ENCODE results near the gene NETO1. TPM values are rescaled to one million over a fixed set of nuclear protein-coding genes. Genes with fewer than 3 reads are reported as not detected.

Gene NETO1
- total RNA-seq, 2 experiments from 2014 or later = not detected

DNA sequence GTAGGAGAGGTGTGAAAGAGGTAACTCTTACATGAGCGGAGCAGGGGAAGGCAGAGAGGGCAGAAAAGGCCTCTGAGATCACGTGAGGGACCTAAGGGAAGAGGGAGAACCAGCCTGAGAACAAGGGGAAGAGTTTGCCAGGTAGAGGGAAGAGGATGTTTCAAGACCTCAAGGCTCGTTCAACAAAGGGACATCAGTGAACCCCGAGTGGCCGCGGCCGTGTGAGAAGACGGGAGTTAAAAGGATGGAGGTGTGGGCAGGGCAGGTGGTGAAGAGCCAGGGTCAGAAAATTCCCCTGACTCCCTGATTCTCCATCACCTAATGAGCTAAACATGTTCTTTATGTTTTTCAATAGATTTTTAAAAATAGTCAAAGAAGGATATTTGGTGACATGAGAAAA, 44.4 kb downstream of the NETO1 start:
- TF ChIP-seq, protein P1, sequence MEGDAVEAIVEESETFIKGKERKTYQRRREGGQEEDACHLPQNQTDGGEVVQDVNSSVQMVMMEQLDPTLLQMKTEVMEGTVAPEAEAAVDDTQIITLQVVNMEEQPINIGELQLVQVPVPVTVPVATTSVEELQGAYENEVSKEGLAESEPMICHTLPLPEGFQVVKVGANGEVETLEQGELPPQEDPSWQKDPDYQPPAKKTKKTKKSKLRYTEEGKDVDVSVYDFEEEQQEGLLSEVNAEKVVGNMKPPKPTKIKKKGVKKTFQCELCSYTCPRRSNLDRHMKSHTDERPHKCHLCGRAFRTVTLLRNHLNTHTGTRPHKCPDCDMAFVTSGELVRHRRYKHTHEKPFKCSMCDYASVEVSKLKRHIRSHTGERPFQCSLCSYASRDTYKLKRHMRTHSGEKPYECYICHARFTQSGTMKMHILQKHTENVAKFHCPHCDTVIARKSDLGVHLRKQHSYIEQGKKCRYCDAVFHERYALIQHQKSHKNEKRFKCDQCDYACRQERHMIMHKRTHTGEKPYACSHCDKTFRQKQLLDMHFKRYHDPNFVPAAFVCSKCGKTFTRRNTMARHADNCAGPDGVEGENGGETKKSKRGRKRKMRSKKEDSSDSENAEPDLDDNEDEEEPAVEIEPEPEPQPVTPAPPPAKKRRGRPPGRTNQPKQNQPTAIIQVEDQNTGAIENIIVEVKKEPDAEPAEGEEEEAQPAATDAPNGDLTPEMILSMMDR (conservative IDR thresholded peaks at IDR 0.05; ENCODE audit: low read length) = no peak
- no peak for TF ChIP-seq EZH2phosphoT487 (IDR thresholded peaks at IDR 0.05; ENCODE audit: borderline replicate concordance, low read depth, low read length)
- no peaks in the 10 kb centered on the region for H4K20me1 ChIP-seq (ENCODE audit: insufficient read depth, low read length)
- intact Hi-C loops (cut with micrococcal nuclease; ENCODE audit: unreplicated experiment) = no loop called here
- H3K4me3 ChIP-seq (ENCODE audit: low read depth, low read length, poor library complexity, severe bottlenecking) = no peak overlapping the region
- CTCF ChIA-PET (ENCODE audit: unreplicated experiment) = no interaction called here
- no peaks in the 10 kb centered on the region for H3K36me3 ChIP-seq (ENCODE audit: insufficient read depth, low read length)
- no peaks in the 10 kb centered on the region for H3K79me2 ChIP-seq (ENCODE audit: insufficient read depth, low read depth, low read length)
- H3K9me3 ChIP-seq (ENCODE audit: low read length) = no peaks in the 10 kb centered on the region
- H3K4me1 ChIP-seq (ENCODE audit: insufficient read depth, low read length, poor library complexity, severe bottlenecking) = no peaks in the 10 kb centered on the region
- no peak overlapping the region for H3K27ac ChIP-seq (ENCODE audit: low read depth, low read length, poor library complexity, severe bottlenecking)
- no TSS peak for BruUV-seq (replicated peaks)
- H3K4me2 ChIP-seq (ENCODE audit: low read length) = no peak overlapping the region
- POLR2A ChIA-PET = no interaction called here
- DNase-seq (ENCODE audit: low spot score) = no peak
- H3K9me2 ChIP-seq (ENCODE audit: insufficient read depth, low read length) = no peaks in the 10 kb centered on the region
- H2AFZ ChIP-seq (ENCODE audit: low read length) = no peak overlapping the region

DNA sequence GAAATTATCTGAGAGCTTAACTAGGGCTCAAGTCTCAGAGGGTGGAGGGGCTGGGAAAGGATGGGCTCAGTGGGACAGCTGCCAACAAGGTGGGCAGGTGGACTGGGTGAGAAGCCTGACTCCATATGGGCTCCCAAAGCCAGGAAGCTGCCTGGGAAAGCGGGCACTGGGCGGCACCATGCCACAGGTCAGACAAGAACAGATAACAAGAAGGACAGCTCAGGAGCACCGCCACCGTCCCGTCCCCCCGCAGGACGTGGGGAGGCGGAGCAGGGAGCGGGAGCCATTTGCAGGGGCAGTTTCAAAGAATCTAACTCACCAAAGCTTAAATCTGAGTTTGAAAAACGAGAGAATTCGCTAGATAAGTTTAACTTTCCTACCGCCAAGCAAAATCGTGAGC, 45.6 kb downstream of the NETO1 start:
- Histone ChIP-seq H3K4me1 (ENCODE audit: insufficient read depth, low read length, poor library complexity, severe bottlenecking) (no peaks in the 10 kb centered on the region), H4K20me1 (ENCODE audit: insufficient read depth, low read length) (no peaks in the 10 kb centered on the region), H3K4me2 (ENCODE audit: low read length) (no peak overlapping the region), H3K36me3 (ENCODE audit: insufficient read depth, low read length) (no peaks in the 10 kb centered on the region), H3K9me3 (ENCODE audit: low read length) (no peaks in the 10 kb centered on the region), H3K9me2 (ENCODE audit: insufficient read depth, low read length) (no peaks in the 10 kb centered on the region), H3K79me2 (ENCODE audit: insufficient read depth, low read depth, low read length) (no peaks in the 10 kb centered on the region), H3K27ac (ENCODE audit: low read depth, low read length, poor library complexity, severe bottlenecking) (no peak overlapping the region), H2AFZ (ENCODE audit: low read length) (no peak overlapping the region), H3K4me3 (ENCODE audit: low read depth, low read length, poor library complexity, severe bottlenecking) (no peak overlapping the region)
- no peak for DNase-seq (ENCODE audit: low spot score)
- POLR2A ChIA-PET = no interaction called here
- BruUV-seq (replicated peaks) = no TSS peak
- intact Hi-C loops (cut with micrococcal nuclease; ENCODE audit: unreplicated experiment) = no loop called here
- TF ChIP-seq EZH2phosphoT487 (IDR thresholded peaks at IDR 0.05; ENCODE audit: borderline replicate concordance, low read depth, low read length) = no peak
- TF ChIP-seq, protein P1 (conservative IDR thresholded peaks at IDR 0.05; ENCODE audit: low read length) = no peak
- CTCF ChIA-PET (ENCODE audit: unreplicated experiment) = no interaction called here

GRCh38 chr18:72820571-72820970, 47.2 kb downstream of the NETO1 start:
- no peaks in the 10 kb centered on the region for H4K20me1 ChIP-seq (ENCODE audit: insufficient read depth, low read length)
- no peaks in the 10 kb centered on the region for H3K79me2 ChIP-seq (ENCODE audit: insufficient read depth, low read depth, low read length)
- H3K4me3 ChIP-seq (ENCODE audit: low read depth, low read length, poor library complexity, severe bottlenecking) = no peak overlapping the region
- DNase-seq (ENCODE audit: low spot score) = no peak
- no peak overlapping the region for H2AFZ ChIP-seq (ENCODE audit: low read length)
- TF ChIP-seq EZH2phosphoT487 (IDR thresholded peaks at IDR 0.05; ENCODE audit: borderline replicate concordance, low read depth, low read length) = no peak
- TF ChIP-seq, protein P1 (conservative IDR thresholded peaks at IDR 0.05; ENCODE audit: low read length) = no peak
- intact Hi-C loops (cut with micrococcal nuclease; ENCODE audit: unreplicated experiment) = no loop called here
- no peaks in the 10 kb centered on the region for H3K36me3 ChIP-seq (ENCODE audit: insufficient read depth, low read length)
- ChIA-PET POLR2A (interaction anchor here (0.7 kb wide), 2 partner anchors 63 to 270 kb away, joined by 3 read pairs; no protein-coding TSS in a partner anchor), CTCF (ENCODE audit: unreplicated experiment) (no interaction called here)
- H3K9me2 ChIP-seq (ENCODE audit: insufficient read depth, low read length) = no peaks in the 10 kb centered on the region
- BruUV-seq (replicated peaks) = no TSS peak
- no peak overlapping the region for H3K27ac ChIP-seq (ENCODE audit: low read depth, low read length, poor library complexity, severe bottlenecking)
- H3K4me2 ChIP-seq (ENCODE audit: low read length) = no peak overlapping the region
- no peaks in the 10 kb centered on the region for H3K4me1 ChIP-seq (ENCODE audit: insufficient read depth, low read length, poor library complexity, severe bottlenecking)
- no peaks in the 10 kb centered on the region for H3K9me3 ChIP-seq (ENCODE audit: low read length)
